GM20431 (cell line): ENCODE data around the gene PNMA6E.

ENCODE experiments used
- in situ Hi-C: fragments of 300-500 bp; cut with MseI, MboI; formaldehyde crosslinking; loops from one replicate; pipeline ENCODE4 v1.15.0; 2020; ENCODE audit warnings: low sequenced_read_pairs; ENCODE audit not compliant: unreplicated experiment

The PNMA6E gene

DNA sequence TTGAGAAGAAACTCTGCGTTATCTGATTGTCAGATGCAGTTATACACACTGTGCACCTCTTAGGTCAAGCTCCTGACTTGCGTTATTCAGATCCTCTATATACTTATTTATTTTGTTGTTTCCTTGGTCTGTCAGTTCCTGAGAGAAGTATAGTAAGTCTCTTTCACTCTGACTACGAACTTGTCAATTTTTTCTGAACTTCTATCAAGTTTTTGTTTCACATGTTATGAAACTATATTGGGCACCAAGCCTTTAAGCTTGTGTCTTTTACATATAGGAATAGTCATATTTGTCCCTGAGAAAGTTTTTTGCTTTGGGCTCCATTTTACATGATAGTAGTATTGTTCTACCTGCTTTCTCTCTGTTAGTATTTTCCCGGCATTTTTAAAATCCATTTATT is 35.5 kb downstream of the PNMA6E start:
- in situ Hi-C loops, result no loop called here

DNA sequence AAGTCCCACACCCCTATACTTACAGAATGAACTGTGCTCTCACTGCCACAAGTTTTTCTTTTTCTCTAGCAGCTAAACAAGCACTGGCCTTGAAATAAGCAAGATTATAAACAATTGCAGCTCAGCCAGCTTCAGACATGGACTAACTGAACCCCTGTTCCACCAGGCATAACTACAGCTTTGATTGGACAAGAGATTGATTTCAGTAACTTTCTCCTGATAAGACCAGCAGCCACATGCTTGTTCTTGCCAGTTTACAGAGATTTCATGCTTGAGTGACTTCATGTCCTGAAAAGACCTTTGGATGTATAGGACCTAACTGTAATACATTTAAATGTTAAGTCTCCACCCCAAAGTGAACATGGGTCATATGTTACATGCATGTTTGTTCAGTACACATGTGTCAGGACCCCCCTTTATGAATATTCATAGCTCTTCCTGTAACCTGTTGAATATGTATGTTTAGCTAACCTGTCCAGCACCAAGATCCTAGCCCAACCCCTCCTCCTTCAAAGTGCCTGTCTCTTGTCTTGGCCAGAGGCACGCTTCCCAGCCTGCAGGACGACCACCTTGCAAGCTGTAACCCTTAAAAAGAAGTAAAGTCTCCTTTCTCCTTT is 39.3 kb downstream of the PNMA6E start:
- in situ Hi-C loops, result no loop called here

DNA sequence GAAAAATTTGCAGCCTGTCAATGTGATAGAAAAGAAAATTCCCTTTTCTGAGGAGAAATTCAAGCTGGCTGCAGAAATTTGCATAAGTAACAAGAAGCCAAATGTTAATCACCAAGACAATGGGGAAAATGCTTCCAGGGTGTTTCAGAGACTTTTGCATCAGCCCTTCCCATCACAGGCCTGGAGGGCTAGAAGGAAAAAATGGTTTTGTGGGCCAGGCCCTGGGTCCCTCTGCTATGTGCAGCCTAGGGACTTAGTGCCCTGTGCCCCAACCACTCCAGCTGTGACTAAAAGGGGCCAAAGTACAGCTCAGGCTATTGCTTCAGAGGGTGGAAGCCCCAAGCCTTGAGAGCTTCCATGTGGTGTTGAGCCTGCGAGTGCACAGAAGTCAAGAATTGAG is 43.3 kb downstream of the PNMA6E start:
- in situ Hi-C loops, result no loop called here

DNA sequence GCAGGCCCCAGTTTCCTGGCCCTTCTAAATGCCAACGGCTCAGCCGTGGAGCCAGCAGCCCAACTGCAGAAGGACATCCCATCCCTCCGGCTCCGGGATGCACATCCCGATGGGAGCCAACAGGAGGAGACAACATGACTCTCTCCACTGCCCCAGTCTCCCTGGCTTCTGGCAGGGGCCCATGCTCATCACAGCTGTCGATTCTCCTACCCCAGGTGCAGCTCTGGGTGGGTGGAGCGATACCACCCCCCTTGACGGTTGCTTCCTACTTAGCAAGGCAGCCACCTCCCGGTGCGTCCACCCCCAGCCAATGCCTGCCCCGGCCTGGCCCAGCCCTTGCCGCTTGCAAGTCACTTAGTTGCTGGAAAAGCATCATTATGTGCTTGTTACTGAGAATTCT is 47.7 kb downstream of the PNMA6E start:
- in situ Hi-C loops, result no loop called here

GRCh38 chrX:153352858-153353257 is 48.3 kb downstream of the PNMA6E start:
- in situ Hi-C loops, result no loop called here

GRCh38 chrX:153351981-153352380 is 49.2 kb downstream of the PNMA6E start:
- in situ Hi-C loops, result no loop called here

GRCh38 chrX:153349952-153350351 is 51.2 kb downstream of the PNMA6E start:
- in situ Hi-C loops, result no loop called here

GRCh38 chrX:153348421-153348820 is 52.7 kb downstream of the PNMA6E start:
- in situ Hi-C loops, result no loop called here

DNA sequence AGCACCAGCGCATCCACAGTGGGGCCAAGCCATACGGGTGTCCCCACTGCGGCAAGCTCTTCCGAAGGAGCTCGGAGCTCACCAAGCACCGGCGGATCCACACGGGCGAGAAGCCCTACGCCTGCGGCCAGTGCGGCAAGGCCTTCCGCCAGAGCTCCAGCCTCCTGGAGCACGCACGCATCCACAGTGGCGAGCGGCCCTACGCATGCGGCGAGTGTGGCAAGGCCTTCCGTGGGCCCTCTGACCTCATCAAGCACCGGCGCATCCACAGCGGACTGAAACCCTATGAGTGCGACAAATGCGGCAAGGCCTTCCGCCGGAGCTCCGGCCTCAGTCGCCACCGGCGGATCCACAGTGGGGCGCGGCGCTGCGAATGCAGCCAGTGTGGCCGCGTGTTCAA is 53.6 kb downstream of the PNMA6E start:
- in situ Hi-C loops, result no loop called here
